Measurements from ENCODE around the gene ZNF3.

ZNF3 gene

DNA sequence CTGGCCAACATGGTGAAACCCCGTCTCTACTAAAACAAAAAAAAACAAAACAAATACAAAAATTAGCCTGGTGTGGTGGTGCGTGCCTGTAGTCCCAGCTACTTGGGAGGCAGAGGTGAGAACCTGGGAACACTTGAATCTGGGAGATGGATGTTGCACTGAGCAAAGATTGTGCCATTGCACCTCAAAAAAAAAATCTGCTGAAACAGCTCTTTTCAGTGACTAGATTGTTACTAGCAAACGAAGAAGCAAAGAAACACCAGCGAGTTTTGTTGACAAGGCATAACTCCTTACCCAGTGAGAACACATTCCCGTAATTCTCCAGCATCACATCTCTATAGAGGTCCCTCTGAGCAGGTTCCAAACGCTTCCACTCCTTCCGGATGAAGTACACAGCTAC lies 6.7 kb downstream of the ZNF3 start:
- H3K27me3 ChIP-seq = no peaks in the 10 kb centered on the region
- H3K4me1 ChIP-seq (ENCODE audit: control insufficient read depth in 1 of 2, insufficient read depth in 1 of 2, low read depth in 1 of 2, low read length in 1 of 2) = no peaks in the 10 kb centered on the region
- peaks cover 31% of the 10 kb centered on the region for H3K9me3 ChIP-seq
- H3K4me3 ChIP-seq (ENCODE audit: low read depth in 1 of 2, low read length in 1 of 2) = no peak overlapping the region
- no peak overlapping the region for H3K27ac ChIP-seq
- H3K36me3 ChIP-seq = peaks cover 75% of the 10 kb centered on the region
- TF ChIP-seq, protein P1, sequence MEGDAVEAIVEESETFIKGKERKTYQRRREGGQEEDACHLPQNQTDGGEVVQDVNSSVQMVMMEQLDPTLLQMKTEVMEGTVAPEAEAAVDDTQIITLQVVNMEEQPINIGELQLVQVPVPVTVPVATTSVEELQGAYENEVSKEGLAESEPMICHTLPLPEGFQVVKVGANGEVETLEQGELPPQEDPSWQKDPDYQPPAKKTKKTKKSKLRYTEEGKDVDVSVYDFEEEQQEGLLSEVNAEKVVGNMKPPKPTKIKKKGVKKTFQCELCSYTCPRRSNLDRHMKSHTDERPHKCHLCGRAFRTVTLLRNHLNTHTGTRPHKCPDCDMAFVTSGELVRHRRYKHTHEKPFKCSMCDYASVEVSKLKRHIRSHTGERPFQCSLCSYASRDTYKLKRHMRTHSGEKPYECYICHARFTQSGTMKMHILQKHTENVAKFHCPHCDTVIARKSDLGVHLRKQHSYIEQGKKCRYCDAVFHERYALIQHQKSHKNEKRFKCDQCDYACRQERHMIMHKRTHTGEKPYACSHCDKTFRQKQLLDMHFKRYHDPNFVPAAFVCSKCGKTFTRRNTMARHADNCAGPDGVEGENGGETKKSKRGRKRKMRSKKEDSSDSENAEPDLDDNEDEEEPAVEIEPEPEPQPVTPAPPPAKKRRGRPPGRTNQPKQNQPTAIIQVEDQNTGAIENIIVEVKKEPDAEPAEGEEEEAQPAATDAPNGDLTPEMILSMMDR (IDR thresholded peaks at IDR 0.05) = no peak

DNA sequence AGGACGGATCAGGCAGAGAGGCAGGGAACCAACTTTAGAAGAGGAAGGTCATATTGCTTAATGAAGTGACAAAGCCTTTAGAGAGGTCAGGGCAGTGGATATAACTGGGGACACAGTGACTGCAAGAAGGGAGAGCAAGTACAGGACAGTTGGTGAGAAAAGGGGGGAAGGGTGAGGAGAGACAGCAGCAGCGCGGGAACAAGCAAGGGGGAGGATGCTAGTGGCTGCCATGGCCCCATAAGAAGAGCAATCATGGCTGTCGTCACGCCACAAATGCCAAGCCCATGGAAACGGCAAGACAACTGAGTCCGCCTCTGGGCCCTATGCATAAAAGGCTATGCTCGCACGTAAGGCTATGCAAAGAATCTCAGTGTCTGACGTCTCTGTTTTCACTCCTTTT lies 9.1 kb downstream of the ZNF3 start:
- Histone ChIP-seq H3K27me3 (no peaks in the 10 kb centered on the region), H3K9me3 (peaks cover 32% of the 10 kb centered on the region), H3K36me3 (peaks cover 74% of the 10 kb centered on the region), H3K4me1 (ENCODE audit: control insufficient read depth in 1 of 2, insufficient read depth in 1 of 2, low read depth in 1 of 2, low read length in 1 of 2) (no peaks in the 10 kb centered on the region), H3K27ac (no peak overlapping the region), H3K4me3 (ENCODE audit: low read depth in 1 of 2, low read length in 1 of 2) (no peak overlapping the region)
- TF ChIP-seq, protein P1 (IDR thresholded peaks at IDR 0.05) = no peak

GRCh38 chr7:100071018-100071723 lies 10.4 kb downstream of the ZNF3 start:
- Histone ChIP-seq H3K27ac (no peak overlapping the region), H3K4me1 (ENCODE audit: control insufficient read depth in 1 of 2, insufficient read depth in 1 of 2, low read depth in 1 of 2, low read length in 1 of 2) (no peaks in the 10 kb centered on the region), H3K36me3 (peaks cover 63% of the 10 kb centered on the region), H3K4me3 (ENCODE audit: low read depth in 1 of 2, low read length in 1 of 2) (no peak overlapping the region), H3K9me3 (peaks cover 32% of the 10 kb centered on the region), H3K27me3 (no peaks in the 10 kb centered on the region)
- TF ChIP-seq, protein P1 (IDR thresholded peaks at IDR 0.05) = no peak

- Histone ChIP-seq H3K4me3 (ENCODE audit: low read depth in 1 of 2, low read length in 1 of 2) (no peak overlapping the region), H3K27me3 (no peaks in the 10 kb centered on the region), H3K27ac (no peak overlapping the region), H3K4me1 (ENCODE audit: control insufficient read depth in 1 of 2, insufficient read depth in 1 of 2, low read depth in 1 of 2, low read length in 1 of 2) (no peaks in the 10 kb centered on the region), H3K9me3 (peaks cover 32% of the 10 kb centered on the region), H3K36me3 (peaks cover 57% of the 10 kb centered on the region)
- TF ChIP-seq, protein P1 (IDR thresholded peaks at IDR 0.05) = no peak
Measured at GRCh38 chr7:100069991-100070390, 11.5 kb downstream of the ZNF3 start.

DNA sequence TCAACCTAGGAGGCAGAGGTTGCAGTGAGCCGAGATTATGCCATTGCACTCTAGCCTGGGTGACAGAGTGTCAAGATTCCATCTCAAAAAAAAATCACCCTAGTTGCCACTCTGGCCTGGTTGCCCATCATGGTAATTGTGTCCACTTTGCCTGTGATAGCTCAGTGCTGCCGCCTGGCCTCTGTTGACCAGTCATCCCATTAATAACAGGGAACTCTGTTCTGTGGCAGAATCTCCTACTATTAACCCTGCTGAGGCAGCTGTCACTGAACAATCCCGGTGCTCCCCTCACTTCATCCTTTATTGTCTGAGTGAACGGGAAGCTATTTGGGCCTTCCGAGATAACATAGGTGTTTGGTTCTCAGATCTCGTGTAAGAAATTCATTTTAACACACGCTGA lies 14.6 kb downstream of the ZNF3 start:
- Histone ChIP-seq H3K27ac (no peak overlapping the region), H3K4me1 (ENCODE audit: control insufficient read depth in 1 of 2, insufficient read depth in 1 of 2, low read depth in 1 of 2, low read length in 1 of 2) (no peaks in the 10 kb centered on the region), H3K36me3 (peaks cover 50% of the 10 kb centered on the region), H3K4me3 (ENCODE audit: low read depth in 1 of 2, low read length in 1 of 2) (no peak overlapping the region), H3K9me3 (peaks cover 22% of the 10 kb centered on the region), H3K27me3 (no peaks in the 10 kb centered on the region)
- TF ChIP-seq, protein P1 (IDR thresholded peaks at IDR 0.05) = no peak

Measured in neutrophil (primary cell).